ENCODE data around the gene DDA1. TPM values are rescaled to one million over a fixed set of nuclear protein-coding genes. Genes with fewer than 3 reads are reported as not detected.

DDA1 gene
- total RNA-seq, 4 donors from 2014 or later = 15.2 to 37.2 (median 23.9) TPM

- H3K4me3 ChIP-seq = no peak overlapping the region
- no peak for TF ChIP-seq POLR2A (IDR thresholded peaks at IDR 0.05)
- TF ChIP-seq, protein P1, sequence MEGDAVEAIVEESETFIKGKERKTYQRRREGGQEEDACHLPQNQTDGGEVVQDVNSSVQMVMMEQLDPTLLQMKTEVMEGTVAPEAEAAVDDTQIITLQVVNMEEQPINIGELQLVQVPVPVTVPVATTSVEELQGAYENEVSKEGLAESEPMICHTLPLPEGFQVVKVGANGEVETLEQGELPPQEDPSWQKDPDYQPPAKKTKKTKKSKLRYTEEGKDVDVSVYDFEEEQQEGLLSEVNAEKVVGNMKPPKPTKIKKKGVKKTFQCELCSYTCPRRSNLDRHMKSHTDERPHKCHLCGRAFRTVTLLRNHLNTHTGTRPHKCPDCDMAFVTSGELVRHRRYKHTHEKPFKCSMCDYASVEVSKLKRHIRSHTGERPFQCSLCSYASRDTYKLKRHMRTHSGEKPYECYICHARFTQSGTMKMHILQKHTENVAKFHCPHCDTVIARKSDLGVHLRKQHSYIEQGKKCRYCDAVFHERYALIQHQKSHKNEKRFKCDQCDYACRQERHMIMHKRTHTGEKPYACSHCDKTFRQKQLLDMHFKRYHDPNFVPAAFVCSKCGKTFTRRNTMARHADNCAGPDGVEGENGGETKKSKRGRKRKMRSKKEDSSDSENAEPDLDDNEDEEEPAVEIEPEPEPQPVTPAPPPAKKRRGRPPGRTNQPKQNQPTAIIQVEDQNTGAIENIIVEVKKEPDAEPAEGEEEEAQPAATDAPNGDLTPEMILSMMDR (IDR thresholded peaks at IDR 0.05) = no peak
- no peak overlapping the region for H3K27ac ChIP-seq
- H3K27me3 ChIP-seq = no peaks in the 10 kb centered on the region
- H3K9me3 ChIP-seq = no peaks in the 10 kb centered on the region
- peaks cover 0 to 44% (median 0%) of the 10 kb centered on the region in 3 donors for H3K36me3 ChIP-seq
- no peak for DNase-seq
- peaks cover 0 to 11% (median 2%) of the 10 kb centered on the region in 4 donors for H3K4me1 ChIP-seq
Measured at GRCh38 chr19:17321655-17322489, 12.5 kb downstream of the DDA1 start.

GRCh38 chr19:17322854-17323253 lies 13.5 kb downstream of the DDA1 start:
- no peaks in the 10 kb centered on the region for H3K9me3 ChIP-seq
- no peak for DNase-seq
- peaks cover 0 to 43% (median 0%) of the 10 kb centered on the region in 3 donors for H3K36me3 ChIP-seq
- peaks cover 0 to 11% (median 2%) of the 10 kb centered on the region in 4 donors for H3K4me1 ChIP-seq
- no peaks in the 10 kb centered on the region for H3K27me3 ChIP-seq
- no peak for TF ChIP-seq POLR2A (IDR thresholded peaks at IDR 0.05)
- TF ChIP-seq, protein P1 (IDR thresholded peaks at IDR 0.05) = no peak
- no peak overlapping the region for H3K4me3 ChIP-seq
- peak overlapping the region in 1 of 4 donors; percentile 52 for H3K27ac ChIP-seq

DNA sequence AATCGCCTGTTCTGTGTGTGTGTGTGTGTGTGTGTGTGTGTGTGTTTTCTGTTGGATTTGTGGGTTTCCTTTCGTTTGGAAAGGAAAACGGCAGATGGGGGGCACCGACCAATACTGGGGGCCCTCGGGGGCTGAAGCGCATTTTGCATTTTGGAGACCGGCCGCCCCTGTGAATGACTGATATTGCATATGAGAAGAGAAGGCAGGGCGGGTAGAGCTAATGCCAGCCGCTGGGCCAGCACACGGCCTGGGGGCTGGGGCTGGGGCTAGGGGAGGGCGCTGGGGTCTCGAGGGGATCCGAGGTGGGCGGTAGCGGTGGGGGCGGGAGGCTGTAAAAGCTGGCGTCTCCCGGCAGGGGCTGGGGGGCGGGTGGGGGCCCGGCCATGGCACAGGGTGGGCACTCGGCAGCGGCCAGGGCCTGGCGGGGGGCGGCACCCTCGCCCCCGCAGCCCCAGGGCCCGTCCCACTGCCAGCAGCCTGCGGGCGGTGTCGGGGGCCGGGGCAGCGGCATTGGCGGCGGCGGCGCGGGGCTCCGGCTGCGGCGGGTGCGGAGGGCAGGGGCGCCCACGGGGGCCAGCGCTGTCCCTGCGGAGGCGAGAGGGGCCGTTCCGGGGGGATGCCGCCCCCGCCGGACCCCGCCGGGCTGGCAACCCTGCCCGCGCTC lies 14.1 kb downstream of the DDA1 start:
- DNase-seq = no peak
- peak overlapping the region in 1 of 4 donors; percentile 52 for H3K27ac ChIP-seq

DNA sequence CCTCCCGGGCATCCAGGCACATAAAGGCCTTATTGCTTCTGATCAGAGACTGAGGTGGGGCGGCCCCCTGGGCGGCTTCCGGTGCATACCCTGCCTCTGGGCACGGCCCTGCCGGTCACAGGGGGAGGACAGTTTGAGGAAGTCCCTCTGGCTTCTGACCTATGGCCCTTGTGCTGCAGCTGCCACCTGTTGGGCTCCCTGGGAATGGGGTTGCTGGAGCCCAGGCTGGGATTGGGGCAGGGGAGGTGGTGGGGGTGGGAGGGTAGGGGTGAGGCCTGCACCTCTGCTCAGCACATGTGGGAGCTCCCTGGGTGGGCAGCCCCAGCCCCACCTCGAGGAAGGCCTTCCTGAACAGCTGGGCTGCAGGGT lies 14.6 kb downstream of the DDA1 start:
- Histone ChIP-seq H3K36me3 (peaks cover 0 to 37% (median 0%) of the 10 kb centered on the region in 3 donors), H3K4me1 (peaks cover 0 to 22% (median 7%) of the 10 kb centered on the region in 4 donors), H3K27me3 (no peaks in the 10 kb centered on the region), H3K27ac (peak overlapping the region in 1 of 4 donors; percentile 52), H3K4me3 (peak overlapping the region in 1 of 4 donors; percentile 29), H3K9me3 (no peaks in the 10 kb centered on the region)
- no peak for TF ChIP-seq POLR2A (IDR thresholded peaks at IDR 0.05)
- TF ChIP-seq, protein P1 (IDR thresholded peaks at IDR 0.05) = no peak
- DNase-seq = peak in 1 of 3 donors; percentile 34

More for the DNA sequence above, 14.1 kb downstream of the DDA1 start:
- Histone ChIP-seq H3K9me3 (no peaks in the 10 kb centered on the region), H3K36me3 (peaks cover 0 to 42% (median 0%) of the 10 kb centered on the region in 3 donors), H3K4me3 (peak overlapping the region in 1 of 4 donors; percentile 29), H3K4me1 (peaks cover 0 to 16% (median 4%) of the 10 kb centered on the region in 4 donors), H3K27me3 (no peaks in the 10 kb centered on the region)
- no peak for TF ChIP-seq POLR2A (IDR thresholded peaks at IDR 0.05)

GRCh38 chr19:17324357-17325114 lies 15.2 kb downstream of the DDA1 start:
- H3K27ac ChIP-seq = peak overlapping the region in 1 of 4 donors; percentile 52
- H3K4me3 ChIP-seq = no peak overlapping the region
- peaks cover 0 to 6% of the 10 kb centered on the region in 2 donors for H3K27me3 ChIP-seq

More at GRCh38 chr19:17324357-17325114, 15.2 kb downstream of the DDA1 start:
- TF ChIP-seq, protein P1 (IDR thresholded peaks at IDR 0.05) = no peak
- TF ChIP-seq POLR2A (IDR thresholded peaks at IDR 0.05) = no peak
- Histone ChIP-seq H3K4me1 (peaks cover 3 to 28% (median 13%) of the 10 kb centered on the region in 4 donors), H3K36me3 (peaks cover 0 to 31% (median 0%) of the 10 kb centered on the region in 3 donors), H3K9me3 (no peaks in the 10 kb centered on the region)
- DNase-seq = no peak
